ENCODE results near the gene IDH3A.
A peak's percentile ranks its signal among the peaks of the same experiment; 100 is the strongest.
"Not testable (repeated sequence)": the region's sequence is repeated elsewhere in the genome, so short reads cannot be mapped to it uniquely, and the experiment has no call there.

IDH3A gene

DNA sequence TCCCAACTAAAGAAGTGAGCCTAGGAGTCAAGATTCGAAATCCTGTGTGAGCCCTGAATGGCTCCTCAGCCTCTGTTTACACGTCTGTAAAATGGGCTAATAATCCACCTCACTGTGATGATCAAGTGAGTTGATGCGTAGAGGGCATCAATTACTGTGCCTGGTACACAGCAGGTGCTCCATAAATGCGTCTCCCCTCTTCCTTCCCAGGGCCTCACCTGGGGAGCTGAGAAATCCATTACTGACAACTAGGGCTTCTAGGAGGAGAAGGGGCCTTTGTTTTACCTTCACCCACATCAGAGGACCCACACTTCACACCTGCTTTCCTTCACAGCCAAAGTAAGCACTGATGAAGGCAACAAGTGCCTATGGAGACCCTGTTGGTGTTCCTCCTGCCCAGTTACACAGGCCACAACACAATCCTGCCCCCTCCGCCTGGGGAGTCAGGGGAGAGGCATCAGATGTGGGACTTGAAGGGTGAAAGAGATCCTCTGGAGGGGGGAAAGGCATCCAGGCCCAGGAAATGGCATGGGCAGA, 19.3 kb upstream of the IDH3A start:
- no peak for DNase-seq

GRCh38 chr15:78130466-78131294, 18.5 kb upstream of the IDH3A start:
- no peak for DNase-seq

DNA sequence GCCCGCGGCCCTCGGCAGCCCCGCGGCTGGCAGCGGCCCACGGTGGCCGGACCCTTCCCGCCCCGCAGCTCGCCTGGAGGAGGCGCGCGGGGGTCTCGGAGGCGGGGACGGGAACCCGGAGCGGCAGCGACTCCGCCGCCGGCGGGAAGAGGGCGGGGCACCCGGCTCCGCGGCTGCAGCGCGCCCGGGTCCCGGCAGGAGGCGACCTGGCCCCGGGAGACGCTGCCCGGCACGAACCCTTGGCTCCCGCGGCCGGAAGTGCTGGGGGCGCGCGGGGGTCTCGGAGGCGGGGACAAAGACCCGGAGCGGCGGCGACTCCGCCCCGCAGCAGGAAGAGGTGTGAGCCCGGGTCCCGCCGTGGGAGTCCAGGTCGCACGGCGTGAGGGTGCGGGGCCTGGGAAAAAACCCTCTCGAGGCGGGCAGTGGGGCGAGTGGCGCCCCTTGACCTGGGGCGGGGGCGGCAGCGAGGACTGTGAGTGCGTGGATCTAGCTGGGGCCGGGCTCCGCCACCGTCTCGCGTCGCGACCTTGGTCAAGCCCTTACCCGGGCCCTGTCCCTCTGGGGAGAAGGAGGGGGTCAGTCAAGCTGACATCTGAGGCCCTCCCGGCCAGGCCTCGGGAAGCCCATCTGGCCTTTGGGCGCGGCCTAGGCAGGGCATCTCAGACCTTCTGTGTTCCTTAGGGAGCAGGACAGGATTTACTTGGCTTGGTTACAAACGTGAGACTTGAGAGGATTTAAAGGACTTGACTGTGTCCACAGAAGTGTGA, 17.7 kb upstream of the IDH3A start, which contains the start of gene CIB2:
TSS of gene CIB2 (minus strand) at position 151 of the 767 bp plus-strand sequence. CDS start 230 bp downstream, outside the sequence.
- peak; percentile 65 for DNase-seq

GRCh38 chr15:78133801-78134200, 15.4 kb upstream of the IDH3A start:
- DNase-seq, result no peak

GRCh38 chr15:78139578-78139977, 9.6 kb upstream of the IDH3A start:
- DNase-seq, result no peak

- no peak for DNase-seq
Measured at GRCh38 chr15:78140292-78140691, 8.9 kb upstream of the IDH3A start.

GRCh38 chr15:78142332-78142731, 6.8 kb upstream of the IDH3A start:
- DNase-seq, result no peak

DNA sequence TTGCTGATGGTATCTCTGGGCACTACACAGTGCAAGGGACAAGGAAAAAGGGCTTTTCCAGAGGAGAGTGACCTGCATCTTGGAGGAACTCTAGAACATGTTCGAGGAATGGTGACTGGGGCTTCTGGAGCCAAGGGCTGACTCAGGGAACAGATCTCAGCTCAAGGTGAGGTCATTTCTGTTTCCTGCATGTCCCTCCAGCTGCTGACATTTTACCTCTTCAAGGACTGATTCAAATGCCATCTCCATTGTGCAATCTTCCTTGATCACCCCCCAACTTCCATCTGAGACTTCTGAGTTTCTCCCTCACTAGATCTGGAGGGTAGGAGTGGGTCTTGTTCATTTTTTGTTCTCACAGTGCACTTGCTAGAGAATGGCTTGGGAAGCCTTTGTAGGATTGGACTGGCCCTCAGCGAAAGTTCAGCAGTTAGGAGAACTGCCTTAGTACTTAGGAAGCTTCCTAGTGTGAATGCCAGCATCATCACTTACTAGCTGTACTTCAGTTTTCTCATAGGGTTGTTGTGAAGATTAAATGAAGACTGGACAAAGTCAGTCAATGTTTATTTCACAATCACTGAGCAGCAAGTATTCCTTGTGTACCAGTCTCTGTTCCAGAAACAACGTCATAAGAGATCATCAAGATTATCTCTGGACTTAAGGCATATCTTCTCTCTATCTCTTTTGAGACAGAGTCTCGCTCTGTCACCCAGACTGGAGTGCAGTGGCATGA, 2.6 kb upstream of the IDH3A start:
- DNase-seq, result no peak

DNA sequence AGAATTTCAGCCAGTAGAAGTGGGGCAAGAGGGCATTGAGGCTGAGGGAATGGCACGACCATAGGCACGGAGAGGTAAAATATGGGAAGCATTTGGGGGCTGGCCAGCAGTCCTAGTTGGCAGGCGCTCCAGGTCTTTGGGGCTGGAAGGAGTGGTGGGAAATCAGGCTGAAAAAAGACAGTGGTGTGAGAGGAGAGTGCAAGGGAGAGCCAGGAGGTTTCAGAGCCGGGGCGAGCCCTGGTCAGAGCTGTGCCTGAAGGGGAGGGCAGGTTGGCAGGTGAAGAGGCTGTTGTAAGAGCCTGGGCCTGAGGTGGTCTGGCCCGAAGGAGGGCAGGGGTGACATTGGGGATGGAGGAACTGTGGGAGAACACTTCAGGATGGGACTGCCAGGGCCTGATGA, 1.6 kb upstream of the IDH3A start:
- no peak for DNase-seq

- DNase-seq, result no peak
Measured at GRCh38 chr15:78148392-78149067, 632 bp upstream of the IDH3A start.

DNA sequence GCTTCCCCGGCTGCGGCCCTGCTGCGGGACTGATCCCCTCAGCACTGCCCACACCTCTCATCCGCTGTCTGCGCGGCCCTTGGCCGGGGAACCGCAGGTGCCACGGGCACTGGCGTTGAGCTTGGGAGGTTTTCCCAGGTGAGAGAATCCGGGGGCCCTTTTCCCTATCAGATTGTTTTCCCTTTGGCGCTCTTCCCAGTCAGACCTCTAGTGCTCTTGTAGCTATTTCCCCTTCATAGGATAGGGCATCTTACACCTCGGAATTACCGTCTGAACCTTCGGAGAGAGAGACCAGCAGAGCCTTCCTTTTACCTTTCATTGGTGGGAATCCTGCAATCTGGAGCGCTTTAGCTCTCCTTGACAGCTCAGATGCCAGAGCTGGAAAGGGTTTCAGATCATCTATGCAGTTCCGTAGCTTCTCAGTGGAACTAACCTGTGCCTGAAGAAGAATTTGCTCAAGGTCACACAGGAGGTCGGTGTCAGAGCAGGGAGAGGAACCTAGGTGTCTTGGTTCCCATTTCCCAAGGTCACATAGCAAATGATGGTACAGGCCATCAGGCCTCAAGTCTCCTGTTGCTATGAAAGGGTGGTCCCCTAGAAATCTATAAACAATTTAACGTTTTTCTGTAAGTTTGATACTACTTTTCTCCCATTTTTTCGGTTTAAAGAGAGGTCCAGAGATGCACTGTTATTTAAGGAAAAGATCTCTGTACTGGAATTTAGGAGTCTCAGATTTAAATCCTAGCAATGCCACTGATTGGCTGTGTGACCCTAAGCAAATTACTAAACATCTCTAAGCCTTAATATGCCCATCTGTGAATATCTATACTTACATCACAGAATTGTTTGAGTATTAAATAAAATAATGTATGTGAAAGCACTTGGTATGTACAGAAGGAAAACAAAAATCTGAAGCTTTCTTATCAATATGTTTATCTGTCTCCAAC, 916 bp downstream of the IDH3A start:
- no peak for DNase-seq

DNA sequence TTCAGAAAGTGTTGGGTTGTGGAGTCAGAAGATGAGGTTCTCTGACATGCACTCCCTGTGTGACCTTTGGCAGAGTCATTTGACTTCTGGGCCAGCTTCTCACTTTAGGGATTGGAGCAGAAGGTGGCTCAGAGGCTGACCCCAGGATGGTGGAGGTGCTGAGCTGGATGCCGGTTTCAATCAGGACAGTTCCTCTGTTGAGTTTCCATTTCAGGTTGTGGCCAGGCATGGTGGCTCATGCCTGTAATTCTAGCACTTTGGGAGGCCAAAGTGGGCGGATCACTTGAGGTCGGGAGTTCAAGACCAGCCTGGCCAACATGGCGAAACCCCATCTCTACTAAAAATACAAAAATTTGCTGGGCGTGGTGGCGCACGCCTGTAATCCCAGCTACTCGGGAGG, 1.9 kb downstream of the IDH3A start:
- not testable (repeated sequence) for DNase-seq

GRCh38 chr15:78154955-78155354, 5.8 kb downstream of the IDH3A start:
- DNase-seq, result no peak

GRCh38 chr15:78155355-78155939, 6.3 kb downstream of the IDH3A start:
- no peak for DNase-seq

DNA sequence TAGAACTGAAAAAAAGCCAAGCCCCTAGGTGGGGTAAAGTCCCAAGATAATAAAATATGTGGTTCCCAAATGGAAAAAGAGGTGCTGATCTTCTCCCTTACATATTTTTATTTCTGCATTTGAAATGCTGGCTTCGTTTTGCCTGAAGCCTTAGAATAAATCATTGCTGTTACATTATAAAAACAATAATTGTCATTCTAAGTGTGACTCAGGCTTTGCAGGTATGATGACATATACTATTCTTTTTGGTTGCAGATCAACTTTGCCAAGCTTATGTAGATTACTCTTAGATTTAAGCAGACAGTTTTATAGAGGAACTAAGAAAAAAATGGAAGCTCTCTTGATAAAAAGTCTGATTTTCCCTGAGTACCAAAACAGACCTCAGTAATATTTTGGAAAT, 7.5 kb downstream of the IDH3A start:
- DNase-seq, result no peak

DNA sequence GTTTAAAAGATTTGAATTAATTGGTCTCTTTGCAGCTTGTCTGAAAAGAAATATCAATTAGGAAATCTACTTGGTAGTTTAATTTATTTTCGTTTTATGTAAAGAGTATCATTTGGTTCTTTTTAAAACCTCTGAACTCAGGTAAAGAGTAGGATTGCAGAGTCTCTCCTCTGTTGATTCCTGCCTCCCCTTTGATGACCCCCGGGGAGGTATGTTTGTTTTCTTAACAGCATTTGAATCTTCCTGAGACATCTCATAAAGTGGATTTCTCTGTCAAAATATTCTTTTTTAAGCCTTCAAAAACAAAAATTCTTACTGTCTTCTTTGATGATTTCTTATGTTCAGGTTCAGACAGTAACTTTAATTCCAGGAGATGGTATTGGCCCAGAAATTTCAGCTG, 8.0 kb downstream of the IDH3A start:
- DNase-seq, result no peak

DNA sequence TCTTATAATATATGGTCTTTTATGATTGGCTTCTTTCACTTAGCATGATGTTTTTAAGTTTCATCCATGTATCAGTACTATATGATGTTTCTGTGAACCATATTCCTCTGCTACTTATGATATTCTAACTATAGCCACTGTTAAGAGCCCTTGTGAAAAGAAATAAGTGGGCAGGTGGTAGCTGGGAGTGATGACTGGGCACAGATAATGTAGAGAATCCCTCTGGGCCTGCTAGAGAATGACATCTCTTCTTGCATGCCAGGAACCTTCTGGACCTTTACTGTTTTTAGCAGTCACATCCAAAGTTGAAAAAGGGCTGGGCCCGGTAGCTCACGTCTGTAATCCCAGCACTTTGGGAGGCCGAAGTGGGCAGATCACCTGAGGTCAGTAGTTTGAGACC, 10.2 kb downstream of the IDH3A start:
- no peak for DNase-seq

- DNase-seq, result peak; percentile 12
Measured at GRCh38 chr15:78162038-78162437, 12.9 kb downstream of the IDH3A start.

GRCh38 chr15:78164010-78164409, 14.8 kb downstream of the IDH3A start:
- DNase-seq, result no peak

DNA sequence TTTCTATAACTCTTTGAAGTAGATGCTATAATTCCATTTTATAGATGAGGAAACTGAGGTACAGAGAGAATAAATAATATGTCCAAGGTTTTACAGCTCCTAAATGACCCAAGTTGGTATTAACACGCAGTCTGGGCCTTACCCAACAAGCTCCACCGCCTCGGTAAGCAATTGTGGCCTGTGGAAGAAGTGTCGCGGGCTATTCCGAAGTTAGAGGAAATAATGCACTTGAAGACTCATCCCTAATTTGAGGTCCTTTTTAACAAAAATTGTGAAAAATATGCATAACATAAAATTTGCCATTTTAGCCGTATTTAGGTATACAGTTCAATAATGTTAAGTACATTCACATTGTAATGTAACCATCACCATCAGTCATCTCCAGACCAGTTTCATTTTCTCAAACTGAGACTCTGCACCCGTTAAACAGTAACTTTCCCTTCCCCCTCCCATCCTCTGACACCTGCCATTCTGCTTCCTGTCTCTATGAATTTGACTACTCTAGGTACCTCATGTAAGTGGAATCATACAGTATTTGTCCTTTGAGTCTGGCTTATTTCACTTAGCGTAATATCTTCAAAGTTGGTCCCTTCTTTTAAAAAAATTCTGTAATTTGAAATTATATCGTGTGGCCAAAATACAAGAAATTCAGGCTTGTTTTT, 18.2 kb downstream of the IDH3A start:
- no peak for DNase-seq

Data from activated CD4-positive, alpha-beta T cell treated with anti-CD3 and anti-CD28 coated beads for 1 hour (primary cell).